Lower leg skin (tissue), 3 donors: ENCODE data around the gene RPL13.

ENCODE experiments used
- POLR2A ChIP-seq, 2 donors: fragments of 450-650 bp; IDR thresholded peaks; one replicate each; pipeline ENCODE4 v1.6.1; 2016 to 2017; ENCODE audit warnings: antibody characterized with exemption in 2 of 2, mild to moderate bottlenecking in 1 of 2, moderate library complexity in 1 of 2
- TF ChIP-seq, protein P1 (sequence below), 3 donors: fragments of 450-650 bp; IDR thresholded peaks; one replicate each; pipeline ENCODE4 v1.5.1; 2016; ENCODE audit warnings: antibody characterized with exemption in 3 of 3, mild to moderate bottlenecking in 3 of 3, moderate library complexity in 2 of 3

DNA sequence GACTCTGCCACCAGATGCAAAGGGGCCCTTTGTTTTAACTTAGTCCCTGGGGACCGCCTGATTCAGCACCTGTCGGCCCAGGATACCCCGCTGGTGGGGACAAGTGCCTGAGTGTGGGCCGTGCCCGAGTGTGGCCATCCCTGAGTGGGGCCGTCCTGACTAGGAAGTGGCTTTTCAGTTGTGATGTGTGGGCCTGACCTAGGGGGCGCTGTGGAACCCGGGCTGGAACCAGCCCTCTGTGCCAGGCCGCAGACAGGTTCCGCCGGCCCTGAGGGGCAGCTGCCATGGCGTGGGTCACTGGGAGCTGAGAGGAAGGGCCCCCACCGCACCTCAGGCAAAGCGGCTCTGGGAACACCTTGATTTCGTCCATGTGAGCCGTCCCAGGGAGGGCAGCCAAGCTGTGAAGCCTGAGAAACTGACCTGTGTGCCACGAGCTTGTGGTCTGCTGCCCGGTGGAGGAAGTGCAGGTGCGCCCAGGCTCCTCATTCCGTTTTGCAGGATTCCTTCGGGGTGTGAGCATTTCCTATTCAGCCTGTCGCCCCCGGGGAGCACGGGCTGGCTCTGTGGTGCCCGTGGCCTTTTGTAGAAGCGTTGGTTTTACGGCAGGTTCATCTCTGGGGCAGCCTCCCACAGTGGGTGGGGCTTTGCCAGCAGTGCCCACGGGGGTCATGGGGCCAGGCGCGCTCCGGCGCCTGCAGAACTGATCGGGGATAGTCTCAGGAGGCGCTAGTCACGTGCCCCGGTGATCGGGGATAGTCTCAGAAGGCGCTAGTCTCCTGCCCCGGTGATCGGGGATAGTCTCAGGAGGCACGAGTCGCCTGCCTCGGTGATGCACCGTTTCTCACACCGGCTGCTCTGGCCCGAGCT is 5.3 kb downstream of the RPL13 start:
- TF ChIP-seq, protein P1, sequence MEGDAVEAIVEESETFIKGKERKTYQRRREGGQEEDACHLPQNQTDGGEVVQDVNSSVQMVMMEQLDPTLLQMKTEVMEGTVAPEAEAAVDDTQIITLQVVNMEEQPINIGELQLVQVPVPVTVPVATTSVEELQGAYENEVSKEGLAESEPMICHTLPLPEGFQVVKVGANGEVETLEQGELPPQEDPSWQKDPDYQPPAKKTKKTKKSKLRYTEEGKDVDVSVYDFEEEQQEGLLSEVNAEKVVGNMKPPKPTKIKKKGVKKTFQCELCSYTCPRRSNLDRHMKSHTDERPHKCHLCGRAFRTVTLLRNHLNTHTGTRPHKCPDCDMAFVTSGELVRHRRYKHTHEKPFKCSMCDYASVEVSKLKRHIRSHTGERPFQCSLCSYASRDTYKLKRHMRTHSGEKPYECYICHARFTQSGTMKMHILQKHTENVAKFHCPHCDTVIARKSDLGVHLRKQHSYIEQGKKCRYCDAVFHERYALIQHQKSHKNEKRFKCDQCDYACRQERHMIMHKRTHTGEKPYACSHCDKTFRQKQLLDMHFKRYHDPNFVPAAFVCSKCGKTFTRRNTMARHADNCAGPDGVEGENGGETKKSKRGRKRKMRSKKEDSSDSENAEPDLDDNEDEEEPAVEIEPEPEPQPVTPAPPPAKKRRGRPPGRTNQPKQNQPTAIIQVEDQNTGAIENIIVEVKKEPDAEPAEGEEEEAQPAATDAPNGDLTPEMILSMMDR (IDR thresholded peaks at IDR 0.05), result no peak
- no peak for TF ChIP-seq POLR2A (IDR thresholded peaks at IDR 0.05)
